Upper lobe of left lung (tissue), 4 donors: ENCODE measurements around the gene PAQR5.

Experiments used
- CTCF ChIP-seq, 6 experiments: fragments of 450-650 bp in 4 of 6; fragments of 200-600 bp in 2 of 6; sonication (generic) in 2 of 6; IDR thresholded peaks; one replicate each; pipeline ENCODE4 v1.5.1; 2016 to 2019; ENCODE audit warnings: antibody characterized with exemption in 6 of 6
- EP300 ChIP-seq, 4 donors: sonication (generic); formaldehyde crosslinking; IDR thresholded peaks; one replicate each; pipeline ENCODE4 v1.5.1; 2017; ENCODE audit warnings: antibody characterized with exemption in 4 of 4, control low read depth in 2 of 4
- POLR2AphosphoS5 ChIP-seq, 2 donors: sonication (generic); formaldehyde crosslinking; IDR thresholded peaks; one replicate each; pipeline ENCODE4 v1.5.1; 2017; ENCODE audit warnings: antibody characterized with exemption in 2 of 2

- TF ChIP-seq CTCF (IDR thresholded peaks at IDR 0.05) (no peak), EP300 (IDR thresholded peaks at IDR 0.05) (no peak), POLR2AphosphoS5 (IDR thresholded peaks at IDR 0.05) (no peak)
These were observed 29.4 kb downstream of the PAQR5 start for GRCh38 chr15:69328080-69328479.
